RWPE2 (cell line): ENCODE measurements around the gene PRDX2.
"Not testable (repeated sequence)": the region's sequence is repeated elsewhere in the genome, so short reads cannot be mapped to it uniquely, and the experiment has no call there.

Experiments used
- ATAC-seq: fragments of 200-7000 bp; cut with Tn5 transposase; 3 replicates; pipeline ENCODE4 v1.9.1; 2021; ENCODE audit warnings: low read depth
- DNase-seq: peaks from one replicate; pipeline ENCODE4 v3.0.0-alpha.2; 2020; ENCODE audit warnings: low spot score
- H3K27ac ChIP-seq: fragments of 450-650 bp; 2 replicates; pipeline ENCODE4 v1.5.1; 2017; ENCODE audit warnings: mild to moderate bottlenecking; ENCODE audit not compliant: poor library complexity, severe bottlenecking
- H3K27me3 ChIP-seq: fragments of 250-450 bp; sonication (Bioruptor Pico); 2 replicates; pipeline ENCODE4 v1.5.1; 2021; ENCODE audit warnings: mild to moderate bottlenecking, moderate library complexity; ENCODE audit not compliant: insufficient read depth, poor library complexity, severe bottlenecking
- H3K36me3 ChIP-seq: fragments of 250-450 bp; sonication (Bioruptor Pico); 2 replicates; pipeline ENCODE4 v1.5.1; 2020; ENCODE audit warnings: low read depth, mild to moderate bottlenecking, moderate library complexity
- H3K4me1 ChIP-seq: fragments of 250-450 bp; sonication (Bioruptor Pico); 2 replicates; pipeline ENCODE4 v1.5.1; 2021; ENCODE audit warnings: mild to moderate bottlenecking, moderate library complexity; ENCODE audit not compliant: insufficient read depth, poor library complexity, severe bottlenecking
- H3K4me3 ChIP-seq: fragments of 250-450 bp; sonication (Bioruptor Pico); 2 replicates; pipeline ENCODE4 v1.5.1; 2021; ENCODE audit warnings: mild to moderate bottlenecking, moderate library complexity; ENCODE audit not compliant: severe bottlenecking
- H3K9me3 ChIP-seq: fragments of 250-450 bp; sonication (Bioruptor Pico); 2 replicates; pipeline ENCODE4 v1.5.1; 2021; ENCODE audit warnings: mild to moderate bottlenecking, moderate library complexity; ENCODE audit not compliant: severe bottlenecking
- TF ChIP-seq, protein P1 (sequence below): fragments of 450-650 bp; IDR thresholded peaks from one replicate; pipeline ENCODE4 v1.5.1; 2017; ENCODE audit warnings: mild to moderate bottlenecking, moderate library complexity; ENCODE audit not compliant: poor library complexity, severe bottlenecking

PRDX2 gene

DNA sequence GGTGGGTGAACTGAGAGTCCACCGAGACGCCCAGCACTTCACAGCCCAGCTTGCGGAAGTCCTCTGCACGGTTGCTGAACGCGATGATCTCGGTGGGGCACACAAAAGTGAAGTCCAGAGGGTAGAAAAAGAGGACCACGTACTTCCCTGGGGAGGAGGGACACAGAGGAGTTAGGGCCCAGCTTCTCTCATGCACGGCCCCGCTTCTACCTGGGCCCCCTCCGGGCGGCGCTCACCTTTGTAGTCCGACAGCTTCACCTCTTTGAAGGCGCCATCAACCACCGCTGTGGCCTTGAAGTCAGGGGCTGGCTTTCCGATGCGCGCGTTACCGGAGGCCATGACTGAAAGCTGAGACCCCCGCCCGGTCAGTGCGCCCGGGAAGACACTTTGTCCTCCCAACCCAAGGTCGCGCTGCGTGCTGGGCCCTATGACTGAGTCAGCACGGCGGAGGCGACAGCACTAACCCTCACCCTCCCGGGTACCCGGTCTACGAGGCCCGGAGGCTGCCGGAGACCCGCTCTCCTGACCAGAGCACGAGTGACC is 606 bp downstream of the PRDX2 start:
- ATAC-seq (no peak; the same call in 2 of the 3 replicates), DNase-seq (no peak)
- TF ChIP-seq, protein P1, sequence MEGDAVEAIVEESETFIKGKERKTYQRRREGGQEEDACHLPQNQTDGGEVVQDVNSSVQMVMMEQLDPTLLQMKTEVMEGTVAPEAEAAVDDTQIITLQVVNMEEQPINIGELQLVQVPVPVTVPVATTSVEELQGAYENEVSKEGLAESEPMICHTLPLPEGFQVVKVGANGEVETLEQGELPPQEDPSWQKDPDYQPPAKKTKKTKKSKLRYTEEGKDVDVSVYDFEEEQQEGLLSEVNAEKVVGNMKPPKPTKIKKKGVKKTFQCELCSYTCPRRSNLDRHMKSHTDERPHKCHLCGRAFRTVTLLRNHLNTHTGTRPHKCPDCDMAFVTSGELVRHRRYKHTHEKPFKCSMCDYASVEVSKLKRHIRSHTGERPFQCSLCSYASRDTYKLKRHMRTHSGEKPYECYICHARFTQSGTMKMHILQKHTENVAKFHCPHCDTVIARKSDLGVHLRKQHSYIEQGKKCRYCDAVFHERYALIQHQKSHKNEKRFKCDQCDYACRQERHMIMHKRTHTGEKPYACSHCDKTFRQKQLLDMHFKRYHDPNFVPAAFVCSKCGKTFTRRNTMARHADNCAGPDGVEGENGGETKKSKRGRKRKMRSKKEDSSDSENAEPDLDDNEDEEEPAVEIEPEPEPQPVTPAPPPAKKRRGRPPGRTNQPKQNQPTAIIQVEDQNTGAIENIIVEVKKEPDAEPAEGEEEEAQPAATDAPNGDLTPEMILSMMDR = no peak
- Histone ChIP-seq H3K36me3 (peaks cover 19% of the 10 kb centered on the region), H3K9me3 (no peaks in the 10 kb centered on the region), H3K4me1 (peaks cover 5% of the 10 kb centered on the region), H3K27me3 (no peaks in the 10 kb centered on the region), H3K4me3 (peak overlapping the region; percentile 72), H3K27ac (peak overlapping the region; percentile 60)

DNA sequence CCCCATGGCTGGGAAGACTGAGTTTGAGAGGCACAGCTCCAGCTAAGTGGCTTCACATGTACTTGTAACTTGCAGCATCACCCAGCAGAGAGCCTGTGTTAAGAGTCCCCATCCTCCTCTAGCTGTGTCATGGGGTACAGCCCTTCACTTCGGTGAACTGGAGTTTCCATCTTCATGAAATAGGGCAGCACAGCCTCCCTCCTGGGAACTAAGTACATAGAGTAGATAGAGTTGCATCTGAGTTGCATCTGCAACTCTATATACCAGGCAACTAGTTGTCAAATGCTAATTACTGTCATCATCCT is 1.2 kb downstream of the PRDX2 start:
- Histone ChIP-seq H3K27me3 (no peaks in the 10 kb centered on the region), H3K36me3 (peaks cover 19% of the 10 kb centered on the region), H3K4me3 (peak overlapping the region; percentile 72), H3K27ac (peak overlapping the region; percentile 60), H3K4me1 (peaks cover 6% of the 10 kb centered on the region), H3K9me3 (no peaks in the 10 kb centered on the region)
- TF ChIP-seq, protein P1 = no peak
- no peak for DNase-seq
- no peak for ATAC-seq

DNA sequence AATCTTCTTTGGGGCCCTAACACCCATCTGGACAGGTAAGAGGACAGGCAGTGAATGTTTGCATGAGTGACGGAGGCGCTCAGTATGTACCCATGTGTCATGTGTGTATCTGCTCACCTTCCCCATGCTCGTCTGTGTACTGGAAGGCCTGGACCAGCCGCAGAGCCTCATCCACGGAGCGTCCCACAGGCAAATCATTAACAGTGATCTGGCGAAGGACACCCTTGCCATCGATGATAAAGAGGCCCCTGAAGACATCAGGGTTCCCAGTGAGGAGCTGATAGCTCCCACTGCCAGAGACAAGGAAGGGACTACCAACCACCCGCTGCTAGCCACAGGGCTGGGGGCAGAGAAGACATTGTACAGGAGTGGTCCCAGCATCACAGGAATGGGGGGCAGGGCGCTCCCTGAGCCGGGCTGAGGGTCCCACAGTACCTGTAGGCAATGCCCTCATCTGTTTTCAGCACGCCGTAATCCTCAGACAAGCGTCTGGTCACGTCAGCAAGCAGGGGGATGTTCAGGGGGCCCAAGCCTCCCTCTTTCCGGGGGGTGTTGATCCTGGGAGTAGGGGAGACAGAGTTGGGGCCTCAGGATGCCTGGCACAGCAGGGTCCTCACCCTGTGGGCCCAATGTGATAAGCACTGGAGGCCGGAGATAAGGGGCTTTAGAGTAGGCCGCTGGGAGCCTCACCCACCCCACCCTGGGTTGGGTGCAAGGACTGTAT is 1.7 kb downstream of the PRDX2 start:
- H3K27ac ChIP-seq = peak overlapping the region; percentile 60
- no peak overlapping the region for H3K4me3 ChIP-seq
- ATAC-seq (no peak), DNase-seq (no peak)
- peaks cover 19% of the 10 kb centered on the region for H3K36me3 ChIP-seq
- no peaks in the 10 kb centered on the region for H3K27me3 ChIP-seq
- peaks cover 6% of the 10 kb centered on the region for H3K4me1 ChIP-seq
- H3K9me3 ChIP-seq = no peaks in the 10 kb centered on the region
- TF ChIP-seq, protein P1 = no peak

DNA sequence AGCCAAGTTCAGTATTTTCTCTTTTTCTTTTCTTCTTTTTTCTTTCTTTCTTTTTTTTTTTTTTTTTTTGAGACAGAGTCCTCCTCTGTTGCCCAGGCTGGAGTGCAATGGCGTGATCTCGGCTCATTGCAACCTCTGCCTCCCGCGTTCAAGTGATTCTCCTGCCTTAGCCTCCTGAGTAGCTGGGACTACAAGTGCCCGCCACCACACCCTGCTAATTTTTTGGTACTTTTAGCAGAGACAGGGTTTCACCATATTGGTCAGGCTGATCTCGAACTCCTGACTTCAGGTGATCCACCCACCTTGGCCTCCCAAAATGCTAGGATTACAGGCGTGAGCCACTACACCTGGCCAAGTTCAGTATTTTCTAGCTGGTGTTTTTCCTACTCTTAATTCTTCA is 4.0 kb downstream of the PRDX2 start:
- peaks cover 11% of the 10 kb centered on the region for H3K4me1 ChIP-seq
- H3K27ac ChIP-seq, DNase-seq, H3K9me3 ChIP-seq, H3K4me3 ChIP-seq, H3K27me3 ChIP-seq, ATAC-seq: not testable (repeated sequence)
- H3K36me3 ChIP-seq = peaks cover 26% of the 10 kb centered on the region

DNA sequence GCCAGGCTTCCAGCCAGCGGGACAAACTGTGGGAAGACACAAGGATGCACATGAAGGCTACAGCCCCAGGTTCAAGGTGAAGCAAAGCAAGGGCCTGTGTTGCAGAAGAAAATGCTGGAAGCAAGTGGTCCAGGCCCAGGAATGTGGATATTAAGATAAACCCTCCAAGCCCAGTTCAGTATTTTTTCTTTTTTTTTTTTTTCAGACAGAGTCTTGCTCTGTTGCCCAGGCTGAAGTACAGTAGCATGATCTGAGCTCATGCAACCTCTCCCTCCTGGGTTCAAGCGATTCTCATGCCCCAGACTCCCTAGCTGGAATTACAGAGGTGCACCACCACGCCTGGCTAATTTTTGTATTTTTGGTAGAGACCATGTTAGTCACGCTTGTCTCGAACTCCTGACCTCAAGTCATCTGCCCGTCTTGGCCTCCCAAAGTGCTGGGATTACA is 4.4 kb downstream of the PRDX2 start:
- DNase-seq (no peak), ATAC-seq (no peak)
- peaks cover 30% of the 10 kb centered on the region for H3K36me3 ChIP-seq
- peaks cover 11% of the 10 kb centered on the region for H3K4me1 ChIP-seq
- H3K9me3 ChIP-seq = no peaks in the 10 kb centered on the region
- peak overlapping the region; percentile 99 for H3K27ac ChIP-seq
- no peaks in the 10 kb centered on the region for H3K27me3 ChIP-seq
- H3K4me3 ChIP-seq = no peak overlapping the region
- TF ChIP-seq, protein P1 = no peak
